ENCODE results near the gene BTN1A1. TPM values are rescaled to one million over a fixed set of nuclear protein-coding genes. Genes with fewer than 3 reads are reported as not detected.

The BTN1A1 gene
- total RNA-seq, 2 donors from 2014 or later, result not detected

DNA sequence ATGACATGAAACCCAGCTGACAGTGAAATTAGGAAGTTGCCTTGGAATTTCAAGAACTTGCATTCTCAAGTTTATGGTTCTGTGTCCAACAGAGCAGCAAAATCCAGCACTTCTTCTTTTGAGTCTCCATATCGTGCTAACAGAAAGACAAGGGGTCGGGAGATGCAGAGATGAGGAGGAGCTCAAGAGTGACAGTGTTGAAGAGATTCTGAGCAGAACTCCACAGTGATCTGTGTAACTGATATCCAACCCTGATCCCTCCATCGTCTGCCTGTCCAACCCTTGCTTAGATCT, 21.2 kb upstream of the BTN1A1 start:
- no peak overlapping the region for H3K27ac ChIP-seq
- H3K36me3 ChIP-seq, result no peaks in the 10 kb centered on the region
- no peak overlapping the region for H3K4me3 ChIP-seq
- H3K9me3 ChIP-seq, result no peaks in the 10 kb centered on the region
- TF ChIP-seq, protein P1, sequence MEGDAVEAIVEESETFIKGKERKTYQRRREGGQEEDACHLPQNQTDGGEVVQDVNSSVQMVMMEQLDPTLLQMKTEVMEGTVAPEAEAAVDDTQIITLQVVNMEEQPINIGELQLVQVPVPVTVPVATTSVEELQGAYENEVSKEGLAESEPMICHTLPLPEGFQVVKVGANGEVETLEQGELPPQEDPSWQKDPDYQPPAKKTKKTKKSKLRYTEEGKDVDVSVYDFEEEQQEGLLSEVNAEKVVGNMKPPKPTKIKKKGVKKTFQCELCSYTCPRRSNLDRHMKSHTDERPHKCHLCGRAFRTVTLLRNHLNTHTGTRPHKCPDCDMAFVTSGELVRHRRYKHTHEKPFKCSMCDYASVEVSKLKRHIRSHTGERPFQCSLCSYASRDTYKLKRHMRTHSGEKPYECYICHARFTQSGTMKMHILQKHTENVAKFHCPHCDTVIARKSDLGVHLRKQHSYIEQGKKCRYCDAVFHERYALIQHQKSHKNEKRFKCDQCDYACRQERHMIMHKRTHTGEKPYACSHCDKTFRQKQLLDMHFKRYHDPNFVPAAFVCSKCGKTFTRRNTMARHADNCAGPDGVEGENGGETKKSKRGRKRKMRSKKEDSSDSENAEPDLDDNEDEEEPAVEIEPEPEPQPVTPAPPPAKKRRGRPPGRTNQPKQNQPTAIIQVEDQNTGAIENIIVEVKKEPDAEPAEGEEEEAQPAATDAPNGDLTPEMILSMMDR (IDR thresholded peaks at IDR 0.05), result no peak
- peaks cover 17 to 21% of the 10 kb centered on the region in 2 donors for H3K4me1 ChIP-seq (ENCODE audit: control insufficient read depth in 1 of 2, low read depth in 2 of 2)
- no peaks in the 10 kb centered on the region for H3K27me3 ChIP-seq (replicated peaks; ENCODE audit: insufficient read depth)
- DNase-seq (ENCODE audit: low spot score), result no peak
- ATAC-seq (ENCODE audit: insufficient number of reproducible peaks, low FRiP score, low read depth), result no peak

DNA sequence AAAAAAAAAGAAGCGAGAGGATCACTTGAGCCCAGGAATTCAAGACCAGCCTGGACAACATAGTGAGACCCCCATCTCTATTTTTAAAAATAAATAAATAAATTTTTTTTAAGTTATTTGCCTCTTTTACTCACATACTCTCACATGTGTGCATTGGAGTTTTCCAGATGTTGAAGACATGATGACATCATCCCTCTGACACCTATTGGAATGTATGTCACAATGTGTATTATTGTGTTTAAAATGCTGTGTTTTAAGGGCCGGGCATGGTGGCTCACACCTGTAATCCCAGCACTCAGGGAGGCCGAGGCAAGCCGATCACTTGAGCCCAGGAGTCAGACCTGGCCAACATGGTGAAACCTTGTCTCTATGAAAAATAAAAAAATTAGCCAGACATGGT, 17.8 kb upstream of the BTN1A1 start:
- peaks cover 2% of the 10 kb centered on the region for H3K9me3 ChIP-seq
- TF ChIP-seq, protein P1 (IDR thresholded peaks at IDR 0.05), result no peak
- H3K27me3 ChIP-seq (replicated peaks; ENCODE audit: insufficient read depth), result no peaks in the 10 kb centered on the region
- ATAC-seq (ENCODE audit: insufficient number of reproducible peaks, low FRiP score, low read depth) (no peak), DNase-seq (ENCODE audit: low spot score) (no peak)
- no peaks in the 10 kb centered on the region for H3K36me3 ChIP-seq
- no peak overlapping the region for H3K27ac ChIP-seq
- H3K4me1 ChIP-seq (ENCODE audit: control insufficient read depth in 1 of 2, low read depth in 2 of 2), result no peaks in the 10 kb centered on the region
- H3K4me3 ChIP-seq, result no peak overlapping the region

DNA sequence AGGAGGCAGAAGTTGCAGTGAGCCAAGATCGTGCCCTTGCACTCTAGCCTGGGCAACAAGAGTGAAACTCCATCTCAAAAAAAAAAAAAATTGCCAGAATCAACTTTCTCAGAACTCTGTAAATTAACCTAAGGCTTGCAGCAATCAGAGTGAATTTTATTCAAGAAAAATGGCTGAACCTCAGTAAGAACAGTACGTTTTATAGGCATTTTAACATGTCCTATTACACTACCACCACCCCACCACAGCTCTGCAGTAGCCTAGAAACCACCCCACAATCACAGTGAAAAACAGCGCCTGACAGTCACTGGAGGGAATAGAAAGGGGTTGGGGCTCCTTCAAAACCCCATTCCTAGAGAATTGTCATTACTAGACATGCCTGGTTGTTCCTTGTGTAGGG, 16.4 kb upstream of the BTN1A1 start:
- Histone ChIP-seq H3K36me3 (no peaks in the 10 kb centered on the region), H3K4me3 (no peak overlapping the region), H3K4me1 (ENCODE audit: control insufficient read depth in 1 of 2, low read depth in 2 of 2) (no peaks in the 10 kb centered on the region), H3K9me3 (peaks cover 4% of the 10 kb centered on the region), H3K27ac (no peak overlapping the region), H3K27me3 (replicated peaks; ENCODE audit: insufficient read depth) (no peaks in the 10 kb centered on the region)
- ATAC-seq (ENCODE audit: insufficient number of reproducible peaks, low FRiP score, low read depth) (no peak), DNase-seq (ENCODE audit: low spot score) (no peak)
- TF ChIP-seq, protein P1 (IDR thresholded peaks at IDR 0.05), result no peak

DNA sequence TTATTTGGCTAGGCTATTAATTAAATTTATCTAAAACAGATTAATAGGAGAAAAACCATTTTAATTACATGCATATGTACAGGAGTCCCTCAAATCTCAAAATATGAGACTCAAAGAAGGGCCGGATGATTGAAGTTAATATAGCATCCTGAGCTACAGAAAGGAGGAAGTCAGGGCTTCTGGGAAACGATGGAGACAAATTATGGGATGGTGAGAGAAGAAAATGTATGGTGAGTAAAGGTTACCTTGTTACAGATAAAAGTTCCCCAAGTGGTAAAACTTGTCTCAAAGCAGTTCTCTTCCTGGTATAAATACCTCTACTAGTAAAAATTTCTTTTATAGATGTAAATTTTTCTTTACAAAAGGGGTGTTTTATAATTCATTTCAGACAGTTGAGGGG, 15.9 kb upstream of the BTN1A1 start:
- Histone ChIP-seq H3K9me3 (peaks cover 4% of the 10 kb centered on the region), H3K27ac (no peak overlapping the region), H3K4me1 (ENCODE audit: control insufficient read depth in 1 of 2, low read depth in 2 of 2) (no peaks in the 10 kb centered on the region), H3K36me3 (no peaks in the 10 kb centered on the region), H3K27me3 (replicated peaks; ENCODE audit: insufficient read depth) (no peaks in the 10 kb centered on the region), H3K4me3 (no peak overlapping the region)
- DNase-seq (ENCODE audit: low spot score) (no peak), ATAC-seq (ENCODE audit: insufficient number of reproducible peaks, low FRiP score, low read depth) (no peak)
- TF ChIP-seq, protein P1 (IDR thresholded peaks at IDR 0.05), result no peak

DNA sequence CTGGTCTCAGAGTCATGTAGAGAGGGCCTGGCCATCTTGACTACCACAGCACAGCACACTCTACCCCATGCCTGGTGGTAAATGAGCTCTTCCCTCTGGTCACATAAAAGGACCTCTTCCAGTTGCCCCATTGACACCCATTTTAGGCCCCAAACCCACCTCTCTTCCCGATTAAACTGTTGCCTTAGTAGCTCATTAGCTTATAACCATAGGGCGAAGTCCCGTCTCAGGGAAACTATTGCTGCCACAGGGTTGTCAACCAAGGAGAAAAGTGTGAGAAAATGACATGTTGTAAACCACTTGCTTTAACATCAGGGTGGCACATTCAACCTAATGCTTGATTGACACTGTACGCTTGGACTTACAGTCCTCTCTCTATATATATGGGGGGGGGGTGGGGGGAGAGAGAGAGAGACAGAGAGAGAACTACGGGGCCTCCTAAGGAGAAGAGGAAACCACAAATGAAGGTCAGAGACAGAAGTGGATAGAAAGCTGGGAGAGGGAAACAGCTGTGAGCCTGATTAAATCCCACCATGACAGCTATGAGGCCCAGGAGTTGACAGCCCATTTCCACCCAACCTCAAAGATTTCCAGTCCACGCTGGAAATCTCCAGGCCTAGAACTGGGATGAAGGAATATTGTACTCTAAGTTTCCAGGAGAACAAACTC, 14.9 kb upstream of the BTN1A1 start:
- TF ChIP-seq, protein P1 (IDR thresholded peaks at IDR 0.05), result no peak
- Histone ChIP-seq H3K9me3 (peaks cover 4% of the 10 kb centered on the region), H3K4me1 (ENCODE audit: control insufficient read depth in 1 of 2, low read depth in 2 of 2) (no peaks in the 10 kb centered on the region), H3K27ac (no peak overlapping the region), H3K4me3 (no peak overlapping the region), H3K36me3 (no peaks in the 10 kb centered on the region), H3K27me3 (replicated peaks; ENCODE audit: insufficient read depth) (no peaks in the 10 kb centered on the region)
- ATAC-seq (ENCODE audit: insufficient number of reproducible peaks, low FRiP score, low read depth) (no peak), DNase-seq (ENCODE audit: low spot score) (no peak)
